ENCODE data around the gene C10orf120.

DNA sequence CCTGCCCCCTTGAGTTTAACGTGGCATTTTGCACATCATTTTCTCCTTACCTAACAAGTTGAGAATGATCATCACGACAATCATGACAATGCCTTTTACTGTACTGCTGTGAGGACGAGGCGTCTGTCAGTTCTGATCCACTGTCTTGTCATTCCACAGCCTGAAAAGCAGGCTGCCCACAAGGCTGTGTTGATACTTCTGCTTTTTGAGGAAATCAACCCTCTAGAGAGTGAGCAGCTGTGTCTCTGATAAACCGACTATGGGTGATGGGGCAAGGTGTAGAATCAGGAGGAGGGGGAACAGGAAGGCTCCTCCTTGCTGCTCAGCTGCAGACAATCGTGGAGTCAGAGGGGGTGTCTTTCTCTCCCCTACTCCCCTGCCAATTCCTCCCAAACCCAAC is 30.6 kb upstream of the C10orf120 start:
- TF ChIP-seq, protein P1, sequence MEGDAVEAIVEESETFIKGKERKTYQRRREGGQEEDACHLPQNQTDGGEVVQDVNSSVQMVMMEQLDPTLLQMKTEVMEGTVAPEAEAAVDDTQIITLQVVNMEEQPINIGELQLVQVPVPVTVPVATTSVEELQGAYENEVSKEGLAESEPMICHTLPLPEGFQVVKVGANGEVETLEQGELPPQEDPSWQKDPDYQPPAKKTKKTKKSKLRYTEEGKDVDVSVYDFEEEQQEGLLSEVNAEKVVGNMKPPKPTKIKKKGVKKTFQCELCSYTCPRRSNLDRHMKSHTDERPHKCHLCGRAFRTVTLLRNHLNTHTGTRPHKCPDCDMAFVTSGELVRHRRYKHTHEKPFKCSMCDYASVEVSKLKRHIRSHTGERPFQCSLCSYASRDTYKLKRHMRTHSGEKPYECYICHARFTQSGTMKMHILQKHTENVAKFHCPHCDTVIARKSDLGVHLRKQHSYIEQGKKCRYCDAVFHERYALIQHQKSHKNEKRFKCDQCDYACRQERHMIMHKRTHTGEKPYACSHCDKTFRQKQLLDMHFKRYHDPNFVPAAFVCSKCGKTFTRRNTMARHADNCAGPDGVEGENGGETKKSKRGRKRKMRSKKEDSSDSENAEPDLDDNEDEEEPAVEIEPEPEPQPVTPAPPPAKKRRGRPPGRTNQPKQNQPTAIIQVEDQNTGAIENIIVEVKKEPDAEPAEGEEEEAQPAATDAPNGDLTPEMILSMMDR (IDR thresholded peaks at IDR 0.05) = no peak
- no peak for TF ChIP-seq POLR2AphosphoS5 (IDR thresholded peaks at IDR 0.05)
